ENCODE data around the gene RECQL.

RECQL gene

DNA sequence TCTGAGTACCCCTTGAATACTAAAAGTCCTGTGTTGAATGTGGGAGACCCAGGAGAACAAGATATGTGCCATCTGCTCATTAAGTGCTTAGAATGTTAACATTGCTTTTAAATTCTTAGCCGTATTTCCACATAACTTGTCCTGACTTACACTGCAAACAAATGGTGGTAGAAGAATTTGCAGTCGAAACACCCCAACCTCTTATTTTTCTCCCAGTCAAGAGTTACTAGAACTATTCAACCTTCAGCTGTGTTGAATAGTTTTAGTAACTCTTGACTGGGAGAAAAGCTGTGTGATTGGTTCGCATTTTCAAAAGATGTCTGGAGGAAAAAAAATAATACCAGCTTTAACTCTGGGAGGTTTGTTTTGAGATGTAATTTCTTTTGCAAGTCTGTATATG, 17.0 kb upstream of the RECQL start:
- TF ChIP-seq ZNF565 (CRISPR knock-in tag; conservative IDR thresholded peaks at IDR 0.05; ENCODE audit: low read depth) (no peak), GLIS3 (CRISPR knock-in tag; IDR thresholded peaks at IDR 0.05) (no peak)
- no peak for ATAC-seq

DNA sequence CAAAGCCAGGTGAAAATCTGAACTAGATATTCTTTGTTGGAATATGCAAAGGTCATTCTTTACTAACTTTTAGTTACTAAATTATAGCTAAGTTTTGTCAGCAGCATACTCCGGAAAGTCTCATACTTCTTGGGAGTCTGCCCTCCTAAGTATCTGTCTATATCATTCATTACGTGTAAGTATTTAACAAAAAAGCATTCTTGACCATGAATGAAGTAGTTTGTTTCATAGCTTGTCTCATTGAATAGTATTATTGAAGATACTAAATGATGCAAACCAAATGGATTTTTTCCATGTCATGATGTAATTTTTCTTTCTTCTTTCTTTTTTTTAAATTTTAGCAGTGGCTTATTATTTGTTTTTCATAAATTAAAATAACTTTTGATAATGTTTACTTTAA, 14.8 kb upstream of the RECQL start:
- no peak for TF ChIP-seq TOX (CRISPR knock-in tag; IDR thresholded peaks at IDR 0.05; ENCODE audit: borderline replicate concordance)
- TF ChIP-seq, protein P1, sequence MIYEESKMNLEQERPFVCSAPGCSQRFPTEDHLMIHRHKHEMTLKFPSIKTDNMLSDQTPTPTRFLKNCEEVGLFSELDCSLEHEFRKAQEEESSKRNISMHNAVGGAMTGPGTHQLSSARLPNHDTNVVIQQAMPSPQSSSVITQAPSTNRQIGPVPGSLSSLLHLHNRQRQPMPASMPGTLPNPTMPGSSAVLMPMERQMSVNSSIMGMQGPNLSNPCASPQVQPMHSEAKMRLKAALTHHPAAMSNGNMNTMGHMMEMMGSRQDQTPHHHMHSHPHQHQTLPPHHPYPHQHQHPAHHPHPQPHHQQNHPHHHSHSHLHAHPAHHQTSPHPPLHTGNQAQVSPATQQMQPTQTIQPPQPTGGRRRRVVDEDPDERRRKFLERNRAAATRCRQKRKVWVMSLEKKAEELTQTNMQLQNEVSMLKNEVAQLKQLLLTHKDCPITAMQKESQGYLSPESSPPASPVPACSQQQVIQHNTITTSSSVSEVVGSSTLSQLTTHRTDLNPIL (CRISPR knock-in tag; IDR thresholded peaks at IDR 0.05; ENCODE audit: low read depth) = no peak
- TF ChIP-seq, protein P2, sequence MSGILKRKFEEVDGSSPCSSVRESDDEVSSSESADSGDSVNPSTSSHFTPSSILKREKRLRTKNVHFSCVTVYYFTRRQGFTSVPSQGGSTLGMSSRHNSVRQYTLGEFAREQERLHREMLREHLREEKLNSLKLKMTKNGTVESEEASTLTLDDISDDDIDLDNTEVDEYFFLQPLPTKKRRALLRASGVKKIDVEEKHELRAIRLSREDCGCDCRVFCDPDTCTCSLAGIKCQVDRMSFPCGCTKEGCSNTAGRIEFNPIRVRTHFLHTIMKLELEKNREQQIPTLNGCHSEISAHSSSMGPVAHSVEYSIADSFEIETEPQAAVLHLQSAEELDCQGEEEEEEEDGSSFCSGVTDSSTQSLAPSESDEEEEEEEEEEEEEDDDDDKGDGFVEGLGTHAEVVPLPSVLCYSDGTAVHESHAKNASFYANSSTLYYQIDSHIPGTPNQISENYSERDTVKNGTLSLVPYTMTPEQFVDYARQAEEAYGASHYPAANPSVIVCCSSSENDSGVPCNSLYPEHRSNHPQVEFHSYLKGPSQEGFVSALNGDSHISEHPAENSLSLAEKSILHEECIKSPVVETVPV (CRISPR knock-in tag; IDR thresholded peaks at IDR 0.05) = no peak
- no peak for TF ChIP-seq ZFP30 (CRISPR knock-in tag; IDR thresholded peaks at IDR 0.05)
- TF ChIP-seq ISL1 (CRISPR knock-in tag; IDR thresholded peaks at IDR 0.05) = no peak
- no peak for TF ChIP-seq ZNF8 (CRISPR knock-in tag; IDR thresholded peaks at IDR 0.05)
- no peak for TF ChIP-seq ZNF565 (CRISPR knock-in tag; conservative IDR thresholded peaks at IDR 0.05; ENCODE audit: low read depth)
- TF ChIP-seq ESRRG (CRISPR knock-in tag; IDR thresholded peaks at IDR 0.05) = no peak
- no peak for TF ChIP-seq ZC3H10 (CRISPR knock-in tag; IDR thresholded peaks at IDR 0.05)
- TF ChIP-seq GLIS3 (CRISPR knock-in tag; IDR thresholded peaks at IDR 0.05) = no peak
- no peak for TF ChIP-seq ZFP3 (CRISPR knock-in tag; IDR thresholded peaks at IDR 0.05)
- no peak for TF ChIP-seq OSR1 (CRISPR knock-in tag; IDR thresholded peaks at IDR 0.05)
- no peak for TF ChIP-seq RARB (CRISPR knock-in tag; IDR thresholded peaks at IDR 0.05)
- TF ChIP-seq PPARA (CRISPR knock-in tag; IDR thresholded peaks at IDR 0.05; ENCODE audit: borderline replicate concordance) = no peak
- ATAC-seq = no peak

DNA sequence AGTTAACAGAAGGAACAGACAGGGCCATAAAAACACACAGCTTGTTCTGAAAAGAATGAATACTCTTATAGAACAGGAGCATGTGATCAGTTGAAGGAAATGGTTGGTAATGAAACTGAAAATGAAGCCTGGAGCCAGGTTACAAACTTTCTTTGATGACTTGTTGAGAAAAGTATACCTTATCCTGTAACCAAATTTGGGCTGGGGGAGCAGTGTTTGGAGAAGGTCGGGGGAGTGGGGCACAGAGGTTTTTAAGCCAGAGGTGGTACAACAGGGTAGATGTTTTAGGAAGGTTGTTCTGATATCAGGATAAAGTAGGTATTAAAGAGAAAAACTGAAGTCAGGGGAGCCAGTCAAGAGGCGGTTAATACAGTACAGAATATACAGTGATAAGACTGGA, 8.3 kb upstream of the RECQL start:
- no peak for TF ChIP-seq BACH2 (CRISPR knock-in tag; IDR thresholded peaks at IDR 0.05; ENCODE audit: borderline replicate concordance)
- no peak for TF ChIP-seq ZNF8 (CRISPR knock-in tag; IDR thresholded peaks at IDR 0.05)
- no peak for TF ChIP-seq CSDC2 (CRISPR knock-in tag; IDR thresholded peaks at IDR 0.05)
- TF ChIP-seq, protein P2 (CRISPR knock-in tag; IDR thresholded peaks at IDR 0.05) = no peak
- no peak for TF ChIP-seq GLIS3 (CRISPR knock-in tag; IDR thresholded peaks at IDR 0.05)
- no peak for TF ChIP-seq ZNF565 (CRISPR knock-in tag; conservative IDR thresholded peaks at IDR 0.05; ENCODE audit: low read depth)
- TF ChIP-seq ESRRG (CRISPR knock-in tag; IDR thresholded peaks at IDR 0.05) = no peak
- TF ChIP-seq, protein P3, sequence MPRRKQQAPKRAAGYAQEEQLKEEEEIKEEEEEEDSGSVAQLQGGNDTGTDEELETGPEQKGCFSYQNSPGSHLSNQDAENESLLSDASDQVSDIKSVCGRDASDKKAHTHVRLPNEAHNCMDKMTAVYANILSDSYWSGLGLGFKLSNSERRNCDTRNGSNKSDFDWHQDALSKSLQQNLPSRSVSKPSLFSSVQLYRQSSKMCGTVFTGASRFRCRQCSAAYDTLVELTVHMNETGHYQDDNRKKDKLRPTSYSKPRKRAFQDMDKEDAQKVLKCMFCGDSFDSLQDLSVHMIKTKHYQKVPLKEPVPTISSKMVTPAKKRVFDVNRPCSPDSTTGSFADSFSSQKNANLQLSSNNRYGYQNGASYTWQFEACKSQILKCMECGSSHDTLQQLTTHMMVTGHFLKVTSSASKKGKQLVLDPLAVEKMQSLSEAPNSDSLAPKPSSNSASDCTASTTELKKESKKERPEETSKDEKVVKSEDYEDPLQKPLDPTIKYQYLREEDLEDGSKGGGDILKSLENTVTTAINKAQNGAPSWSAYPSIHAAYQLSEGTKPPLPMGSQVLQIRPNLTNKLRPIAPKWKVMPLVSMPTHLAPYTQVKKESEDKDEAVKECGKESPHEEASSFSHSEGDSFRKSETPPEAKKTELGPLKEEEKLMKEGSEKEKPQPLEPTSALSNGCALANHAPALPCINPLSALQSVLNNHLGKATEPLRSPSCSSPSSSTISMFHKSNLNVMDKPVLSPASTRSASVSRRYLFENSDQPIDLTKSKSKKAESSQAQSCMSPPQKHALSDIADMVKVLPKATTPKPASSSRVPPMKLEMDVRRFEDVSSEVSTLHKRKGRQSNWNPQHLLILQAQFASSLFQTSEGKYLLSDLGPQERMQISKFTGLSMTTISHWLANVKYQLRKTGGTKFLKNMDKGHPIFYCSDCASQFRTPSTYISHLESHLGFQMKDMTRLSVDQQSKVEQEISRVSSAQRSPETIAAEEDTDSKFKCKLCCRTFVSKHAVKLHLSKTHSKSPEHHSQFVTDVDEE (CRISPR knock-in tag; IDR thresholded peaks at IDR 0.05) = no peak
- TF ChIP-seq PPARA (CRISPR knock-in tag; IDR thresholded peaks at IDR 0.05; ENCODE audit: borderline replicate concordance) = no peak
- TF ChIP-seq ZFP30 (CRISPR knock-in tag; IDR thresholded peaks at IDR 0.05) = no peak
- TF ChIP-seq, protein P4, sequence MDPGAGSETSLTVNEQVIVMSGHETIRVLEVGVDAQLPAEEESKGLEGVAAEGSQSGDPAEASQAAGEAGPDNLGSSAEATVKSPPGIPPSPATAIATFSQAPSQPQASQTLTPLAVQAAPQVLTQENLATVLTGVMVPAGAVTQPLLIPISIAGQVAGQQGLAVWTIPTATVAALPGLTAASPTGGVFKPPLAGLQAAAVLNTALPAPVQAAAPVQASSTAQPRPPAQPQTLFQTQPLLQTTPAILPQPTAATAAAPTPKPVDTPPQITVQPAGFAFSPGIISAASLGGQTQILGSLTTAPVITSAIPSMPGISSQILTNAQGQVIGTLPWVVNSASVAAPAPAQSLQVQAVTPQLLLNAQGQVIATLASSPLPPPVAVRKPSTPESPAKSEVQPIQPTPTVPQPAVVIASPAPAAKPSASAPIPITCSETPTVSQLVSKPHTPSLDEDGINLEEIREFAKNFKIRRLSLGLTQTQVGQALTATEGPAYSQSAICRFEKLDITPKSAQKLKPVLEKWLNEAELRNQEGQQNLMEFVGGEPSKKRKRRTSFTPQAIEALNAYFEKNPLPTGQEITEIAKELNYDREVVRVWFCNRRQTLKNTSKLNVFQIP (CRISPR knock-in tag; IDR thresholded peaks at IDR 0.05; ENCODE audit: borderline replicate concordance, low read depth) = no peak
- ATAC-seq = no peak

DNA sequence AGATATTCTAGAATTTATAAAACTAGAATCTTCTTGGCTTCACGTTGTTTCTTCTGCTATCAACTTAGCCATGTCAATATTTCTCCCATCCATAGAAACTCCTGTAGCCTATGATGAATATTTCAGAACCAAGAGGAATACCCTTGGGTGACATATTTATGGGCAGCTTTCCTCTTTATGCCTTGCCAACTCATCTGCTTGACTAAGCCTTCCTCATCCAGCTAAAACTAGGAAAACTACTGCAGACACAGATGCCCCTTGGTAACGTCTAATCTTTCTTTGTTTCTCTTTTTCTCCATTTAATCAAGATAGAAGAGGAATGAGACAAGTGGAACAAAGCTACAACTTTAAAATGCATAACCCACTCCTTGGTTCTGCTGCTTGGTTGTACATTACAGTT, 6.4 kb upstream of the RECQL start:
- TF ChIP-seq SNAI2 (CRISPR knock-in tag; IDR thresholded peaks at IDR 0.05) (no peak), ZC3H10 (CRISPR knock-in tag; IDR thresholded peaks at IDR 0.05) (no peak), CSDC2 (CRISPR knock-in tag; IDR thresholded peaks at IDR 0.05) (no peak), ZFP30 (CRISPR knock-in tag; IDR thresholded peaks at IDR 0.05) (no peak), ZFP3 (CRISPR knock-in tag; IDR thresholded peaks at IDR 0.05) (no peak), ESRRG (CRISPR knock-in tag; IDR thresholded peaks at IDR 0.05) (no peak), ARNTL (CRISPR knock-in tag; IDR thresholded peaks at IDR 0.05; ENCODE audit: borderline replicate concordance, low read depth) (no peak)
- TF ChIP-seq, protein P3 (CRISPR knock-in tag; IDR thresholded peaks at IDR 0.05) = no peak
- ATAC-seq = no peak
